Measurements from ENCODE around the gene PHEX.

The PHEX gene

DNA sequence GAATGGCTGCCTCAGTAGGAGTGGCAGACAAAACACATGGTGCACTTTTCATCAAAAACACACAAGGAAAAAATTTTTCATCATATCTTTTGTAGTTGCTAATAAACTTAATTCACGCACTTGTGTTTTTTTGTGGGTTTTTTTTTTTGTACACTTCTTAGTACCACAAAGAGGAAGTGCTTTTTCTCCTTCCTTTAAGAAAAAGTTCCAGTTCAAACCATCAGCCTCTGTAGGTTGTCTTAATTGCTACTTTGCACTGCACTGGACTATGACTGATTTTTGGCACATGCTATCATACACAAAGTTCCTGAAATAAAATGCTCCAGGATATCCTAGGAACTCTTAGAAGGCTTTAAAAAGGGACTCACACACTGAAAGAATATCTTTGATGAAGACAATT, at the start of gene PHEX:
PHEX (plus strand) TSS at position 242 of the 400 bp plus-strand sequence. CDS start 681 bp downstream, outside the sequence.
- no peak for DNase-seq (ENCODE audit: low read depth)
- TF ChIP-seq, protein P1, sequence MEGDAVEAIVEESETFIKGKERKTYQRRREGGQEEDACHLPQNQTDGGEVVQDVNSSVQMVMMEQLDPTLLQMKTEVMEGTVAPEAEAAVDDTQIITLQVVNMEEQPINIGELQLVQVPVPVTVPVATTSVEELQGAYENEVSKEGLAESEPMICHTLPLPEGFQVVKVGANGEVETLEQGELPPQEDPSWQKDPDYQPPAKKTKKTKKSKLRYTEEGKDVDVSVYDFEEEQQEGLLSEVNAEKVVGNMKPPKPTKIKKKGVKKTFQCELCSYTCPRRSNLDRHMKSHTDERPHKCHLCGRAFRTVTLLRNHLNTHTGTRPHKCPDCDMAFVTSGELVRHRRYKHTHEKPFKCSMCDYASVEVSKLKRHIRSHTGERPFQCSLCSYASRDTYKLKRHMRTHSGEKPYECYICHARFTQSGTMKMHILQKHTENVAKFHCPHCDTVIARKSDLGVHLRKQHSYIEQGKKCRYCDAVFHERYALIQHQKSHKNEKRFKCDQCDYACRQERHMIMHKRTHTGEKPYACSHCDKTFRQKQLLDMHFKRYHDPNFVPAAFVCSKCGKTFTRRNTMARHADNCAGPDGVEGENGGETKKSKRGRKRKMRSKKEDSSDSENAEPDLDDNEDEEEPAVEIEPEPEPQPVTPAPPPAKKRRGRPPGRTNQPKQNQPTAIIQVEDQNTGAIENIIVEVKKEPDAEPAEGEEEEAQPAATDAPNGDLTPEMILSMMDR (conservative IDR thresholded peaks at IDR 0.05; ENCODE audit: low read depth, low read length): no peak
- no peak within 1 kb of the TSS for H3K4me3 ChIP-seq (ENCODE audit: low read depth, low read length)

GRCh38 chrX:21985332-21985777, 46.8 kb upstream of the PHEX start:
- H3K4me3 ChIP-seq (ENCODE audit: low read depth, low read length): no peak overlapping the region
- DNase-seq (ENCODE audit: low read depth): peak; percentile 86
- TF ChIP-seq, protein P1 (conservative IDR thresholded peaks at IDR 0.05; ENCODE audit: low read depth, low read length): peak; percentile 82

DNA sequence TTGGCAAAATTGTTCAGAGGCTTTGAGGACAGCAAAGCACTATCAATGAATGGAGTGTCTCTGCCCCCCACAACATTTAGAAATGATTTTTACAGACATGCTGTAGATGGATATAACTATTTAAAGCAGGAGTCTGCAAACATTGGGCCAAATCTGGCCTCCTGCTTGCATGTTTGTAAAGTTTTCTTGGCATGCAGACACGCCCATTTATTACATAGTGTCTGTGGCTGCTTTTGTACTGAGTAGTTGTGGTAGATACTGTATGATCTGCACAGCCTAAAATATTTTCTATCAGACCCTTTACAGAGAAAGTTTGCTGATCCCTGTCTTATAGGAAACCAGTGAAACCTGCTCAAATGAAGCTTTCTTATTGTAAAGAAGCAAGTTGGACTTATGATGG, 45.5 kb upstream of the PHEX start:
- H3K4me3 ChIP-seq (ENCODE audit: low read depth, low read length): no peak overlapping the region
- TF ChIP-seq, protein P1 (conservative IDR thresholded peaks at IDR 0.05; ENCODE audit: low read depth, low read length): no peak
- DNase-seq (ENCODE audit: low read depth): peak; percentile 34

- no peak for DNase-seq (ENCODE audit: low read depth)
- TF ChIP-seq, protein P1 (conservative IDR thresholded peaks at IDR 0.05; ENCODE audit: low read depth, low read length): no peak
- H3K4me3 ChIP-seq (ENCODE audit: low read depth, low read length): no peak overlapping the region
These were observed 42.7 kb upstream of the PHEX start for GRCh38 chrX:21989384-21989783.

DNA sequence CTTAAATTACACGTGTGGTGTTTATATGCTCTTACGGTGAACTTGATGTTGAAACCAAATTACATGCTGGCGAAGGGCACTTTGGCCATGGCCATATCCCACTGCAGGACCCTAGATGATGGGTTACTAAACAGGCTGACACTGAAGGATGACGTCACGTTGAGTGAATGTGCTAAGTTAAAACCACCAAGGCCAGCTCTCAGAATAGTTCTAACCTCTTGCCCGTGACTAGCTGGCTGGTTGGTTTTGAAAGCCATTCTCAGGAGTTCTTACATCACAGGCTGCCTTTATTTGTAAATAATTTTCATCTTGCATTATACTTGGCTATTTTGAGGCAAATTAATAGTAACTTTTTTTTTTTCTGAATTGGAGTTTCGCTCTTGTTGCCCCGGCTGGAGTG, 41.3 kb upstream of the PHEX start:
- DNase-seq (ENCODE audit: low read depth): peak; percentile 25
- TF ChIP-seq, protein P1 (conservative IDR thresholded peaks at IDR 0.05; ENCODE audit: low read depth, low read length): no peak
- H3K4me3 ChIP-seq (ENCODE audit: low read depth, low read length): no peak overlapping the region

DNA sequence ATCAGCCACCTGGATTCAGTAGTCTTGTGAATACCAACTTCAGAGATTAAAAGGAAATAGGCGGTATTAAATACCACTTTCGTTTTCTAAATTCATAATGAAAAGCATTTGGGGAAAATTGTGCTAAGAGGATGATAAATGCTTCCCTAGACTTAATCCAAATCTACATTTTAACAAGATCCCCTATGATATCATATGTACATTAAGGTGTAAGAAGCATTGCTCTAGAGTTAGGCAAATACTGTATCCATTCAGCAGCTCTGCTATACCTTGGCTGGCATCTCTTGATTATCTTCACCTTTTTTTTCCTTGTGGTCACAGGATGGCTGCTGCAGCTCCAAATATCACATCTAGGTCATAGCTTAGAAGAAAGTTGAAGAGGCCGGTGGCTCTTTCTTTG, 40.6 kb upstream of the PHEX start:
- H3K4me3 ChIP-seq (ENCODE audit: low read depth, low read length): no peak overlapping the region
- TF ChIP-seq, protein P1 (conservative IDR thresholded peaks at IDR 0.05; ENCODE audit: low read depth, low read length): no peak
- no peak for DNase-seq (ENCODE audit: low read depth)

- TF ChIP-seq, protein P1 (conservative IDR thresholded peaks at IDR 0.05; ENCODE audit: low read depth, low read length): no peak
- H3K4me3 ChIP-seq (ENCODE audit: low read depth, low read length): no peak overlapping the region
- no peak for DNase-seq (ENCODE audit: low read depth)
These were observed 38.9 kb upstream of the PHEX start for GRCh38 chrX:21993265-21993664.
